PC-9 (cell line): ENCODE measurements around the gene DSC1.

Experiments used
- EZH2 ChIP-seq: fragments of 200-600 bp; sonication (generic); IDR thresholded peaks from 2 replicates; pipeline ENCODE4 v1.8.0; 2017; ENCODE audit warnings: antibody characterized with exemption, low read depth
- TF ChIP-seq, protein P1 (sequence below): fragments of 200-600 bp; sonication (generic); conservative IDR thresholded peaks from 2 replicates; pipeline ENCODE4 v1.6.1; 2017; ENCODE audit warnings: mixed run types, antibody characterized with exemption, mild to moderate bottlenecking, moderate library complexity

- TF ChIP-seq, protein P1, sequence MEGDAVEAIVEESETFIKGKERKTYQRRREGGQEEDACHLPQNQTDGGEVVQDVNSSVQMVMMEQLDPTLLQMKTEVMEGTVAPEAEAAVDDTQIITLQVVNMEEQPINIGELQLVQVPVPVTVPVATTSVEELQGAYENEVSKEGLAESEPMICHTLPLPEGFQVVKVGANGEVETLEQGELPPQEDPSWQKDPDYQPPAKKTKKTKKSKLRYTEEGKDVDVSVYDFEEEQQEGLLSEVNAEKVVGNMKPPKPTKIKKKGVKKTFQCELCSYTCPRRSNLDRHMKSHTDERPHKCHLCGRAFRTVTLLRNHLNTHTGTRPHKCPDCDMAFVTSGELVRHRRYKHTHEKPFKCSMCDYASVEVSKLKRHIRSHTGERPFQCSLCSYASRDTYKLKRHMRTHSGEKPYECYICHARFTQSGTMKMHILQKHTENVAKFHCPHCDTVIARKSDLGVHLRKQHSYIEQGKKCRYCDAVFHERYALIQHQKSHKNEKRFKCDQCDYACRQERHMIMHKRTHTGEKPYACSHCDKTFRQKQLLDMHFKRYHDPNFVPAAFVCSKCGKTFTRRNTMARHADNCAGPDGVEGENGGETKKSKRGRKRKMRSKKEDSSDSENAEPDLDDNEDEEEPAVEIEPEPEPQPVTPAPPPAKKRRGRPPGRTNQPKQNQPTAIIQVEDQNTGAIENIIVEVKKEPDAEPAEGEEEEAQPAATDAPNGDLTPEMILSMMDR: no peak
- no peak for TF ChIP-seq EZH2
Observed at GRCh38 chr18:31211047-31211446, 48.4 kb upstream of the DSC1 start.
